ENCODE results near the gene CACNA1C. TPM values are rescaled to one million over a fixed set of nuclear protein-coding genes. Genes with fewer than 3 reads are reported as not detected.

The CACNA1C gene
- total RNA-seq, 2 experiments from 2014 or later: 0.69 to 1.4 TPM

DNA sequence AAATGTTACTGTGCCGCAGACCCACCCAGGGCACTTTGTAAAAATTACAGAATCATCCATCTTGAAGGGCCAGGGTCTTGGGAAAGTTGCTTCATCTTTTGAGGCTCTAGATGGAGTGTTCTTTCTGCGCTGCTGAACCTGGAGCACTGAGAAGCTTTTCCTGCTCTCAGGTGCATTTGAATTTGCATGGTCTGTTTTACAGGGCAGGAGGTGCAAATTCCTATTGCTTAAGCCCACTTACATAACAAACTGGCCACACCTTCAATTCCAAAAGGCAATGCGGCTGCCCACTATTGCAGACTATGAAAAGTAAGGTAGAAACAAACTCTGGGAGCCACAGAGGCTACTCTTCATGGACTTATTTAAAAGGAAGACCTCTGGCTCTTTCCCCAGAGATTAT is 254.8 kb downstream of the CACNA1C start:
- Histone ChIP-seq H4K20me1 (ENCODE audit: insufficient read depth, low read length) (no peaks in the 10 kb centered on the region), H3K79me2 (ENCODE audit: insufficient read depth, low read depth, low read length) (no peaks in the 10 kb centered on the region), H2AFZ (ENCODE audit: low read length) (peak overlapping the region; percentile 90; the same call in 1 of the 2 replicates), H3K4me3 (ENCODE audit: low read depth, low read length, poor library complexity, severe bottlenecking) (no peak overlapping the region), H3K36me3 (ENCODE audit: insufficient read depth, low read length) (no peaks in the 10 kb centered on the region; the same call in 1 of the 2 replicates), H3K4me2 (ENCODE audit: low read length) (peak overlapping the region; percentile 45; the same call in 1 of the 2 replicates), H3K4me1 (ENCODE audit: insufficient read depth, low read length, poor library complexity, severe bottlenecking) (peaks cover 27% of the 10 kb centered on the region), H3K9me2 (ENCODE audit: insufficient read depth, low read length) (no peaks in the 10 kb centered on the region), H3K9me3 (ENCODE audit: low read length) (peaks cover 6% of the 10 kb centered on the region), H3K27ac (ENCODE audit: low read depth, low read length, poor library complexity, severe bottlenecking) (no peak overlapping the region)
- ChIA-PET CTCF (ENCODE audit: unreplicated experiment) (no interaction called here), POLR2A (no interaction called here)
- TF ChIP-seq, protein P1, sequence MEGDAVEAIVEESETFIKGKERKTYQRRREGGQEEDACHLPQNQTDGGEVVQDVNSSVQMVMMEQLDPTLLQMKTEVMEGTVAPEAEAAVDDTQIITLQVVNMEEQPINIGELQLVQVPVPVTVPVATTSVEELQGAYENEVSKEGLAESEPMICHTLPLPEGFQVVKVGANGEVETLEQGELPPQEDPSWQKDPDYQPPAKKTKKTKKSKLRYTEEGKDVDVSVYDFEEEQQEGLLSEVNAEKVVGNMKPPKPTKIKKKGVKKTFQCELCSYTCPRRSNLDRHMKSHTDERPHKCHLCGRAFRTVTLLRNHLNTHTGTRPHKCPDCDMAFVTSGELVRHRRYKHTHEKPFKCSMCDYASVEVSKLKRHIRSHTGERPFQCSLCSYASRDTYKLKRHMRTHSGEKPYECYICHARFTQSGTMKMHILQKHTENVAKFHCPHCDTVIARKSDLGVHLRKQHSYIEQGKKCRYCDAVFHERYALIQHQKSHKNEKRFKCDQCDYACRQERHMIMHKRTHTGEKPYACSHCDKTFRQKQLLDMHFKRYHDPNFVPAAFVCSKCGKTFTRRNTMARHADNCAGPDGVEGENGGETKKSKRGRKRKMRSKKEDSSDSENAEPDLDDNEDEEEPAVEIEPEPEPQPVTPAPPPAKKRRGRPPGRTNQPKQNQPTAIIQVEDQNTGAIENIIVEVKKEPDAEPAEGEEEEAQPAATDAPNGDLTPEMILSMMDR (conservative IDR thresholded peaks at IDR 0.05; ENCODE audit: low read length): no peak
- no peak for TF ChIP-seq EZH2phosphoT487 (IDR thresholded peaks at IDR 0.05; ENCODE audit: borderline replicate concordance, low read depth, low read length)
- DNase-seq (ENCODE audit: low spot score): no peak
- intact Hi-C loops (cut with micrococcal nuclease; ENCODE audit: unreplicated experiment): no loop called here
- no TSS peak for BruUV-seq (replicated peaks)

DNA sequence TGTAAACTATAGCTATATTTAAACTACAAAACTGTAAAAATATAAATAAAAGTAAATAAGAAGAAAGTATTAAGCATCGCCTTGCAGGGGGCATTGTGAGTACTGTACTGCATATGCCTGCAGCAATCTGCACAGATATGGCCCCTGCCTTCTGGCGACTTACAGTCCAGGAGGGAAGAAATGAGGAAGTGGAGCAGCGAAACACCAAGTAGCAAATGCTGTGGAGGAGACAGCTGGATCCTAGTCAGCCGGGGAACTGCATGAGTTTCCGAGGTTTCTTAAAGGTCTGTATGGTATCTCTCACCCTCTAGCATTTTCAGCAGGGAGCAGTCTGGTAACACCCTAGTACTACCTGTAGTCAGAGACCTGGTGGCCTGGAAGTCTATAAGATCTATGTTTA is 256.9 kb downstream of the CACNA1C start:
- intact Hi-C loops (cut with micrococcal nuclease; ENCODE audit: unreplicated experiment): no loop called here
- ChIA-PET CTCF (ENCODE audit: unreplicated experiment) (no interaction called here), POLR2A (interaction anchor here (0.5 to 0.6 kb wide), 2 partner anchors 16 to 1974 kb away, joined by 3 to 5 read pairs; no protein-coding TSS in a partner anchor)
- Histone ChIP-seq H3K79me2 (ENCODE audit: insufficient read depth, low read depth, low read length) (no peaks in the 10 kb centered on the region), H2AFZ (ENCODE audit: low read length) (no peak overlapping the region), H3K4me3 (ENCODE audit: low read depth, low read length, poor library complexity, severe bottlenecking) (no peak overlapping the region), H3K9me3 (ENCODE audit: low read length) (peaks cover 6% of the 10 kb centered on the region), H3K27ac (ENCODE audit: low read depth, low read length, poor library complexity, severe bottlenecking) (no peak overlapping the region), H4K20me1 (ENCODE audit: insufficient read depth, low read length) (no peaks in the 10 kb centered on the region), H3K4me1 (ENCODE audit: insufficient read depth, low read length, poor library complexity, severe bottlenecking) (peaks cover 27% of the 10 kb centered on the region), H3K9me2 (ENCODE audit: insufficient read depth, low read length) (no peaks in the 10 kb centered on the region), H3K36me3 (ENCODE audit: insufficient read depth, low read length) (no peaks in the 10 kb centered on the region; the same call in 1 of the 2 replicates), H3K4me2 (ENCODE audit: low read length) (no peak overlapping the region)
- no TSS peak for BruUV-seq (replicated peaks)
- DNase-seq (ENCODE audit: low spot score): no peak
- TF ChIP-seq, protein P1 (conservative IDR thresholded peaks at IDR 0.05; ENCODE audit: low read length): no peak
- no peak for TF ChIP-seq EZH2phosphoT487 (IDR thresholded peaks at IDR 0.05; ENCODE audit: borderline replicate concordance, low read depth, low read length)

DNA sequence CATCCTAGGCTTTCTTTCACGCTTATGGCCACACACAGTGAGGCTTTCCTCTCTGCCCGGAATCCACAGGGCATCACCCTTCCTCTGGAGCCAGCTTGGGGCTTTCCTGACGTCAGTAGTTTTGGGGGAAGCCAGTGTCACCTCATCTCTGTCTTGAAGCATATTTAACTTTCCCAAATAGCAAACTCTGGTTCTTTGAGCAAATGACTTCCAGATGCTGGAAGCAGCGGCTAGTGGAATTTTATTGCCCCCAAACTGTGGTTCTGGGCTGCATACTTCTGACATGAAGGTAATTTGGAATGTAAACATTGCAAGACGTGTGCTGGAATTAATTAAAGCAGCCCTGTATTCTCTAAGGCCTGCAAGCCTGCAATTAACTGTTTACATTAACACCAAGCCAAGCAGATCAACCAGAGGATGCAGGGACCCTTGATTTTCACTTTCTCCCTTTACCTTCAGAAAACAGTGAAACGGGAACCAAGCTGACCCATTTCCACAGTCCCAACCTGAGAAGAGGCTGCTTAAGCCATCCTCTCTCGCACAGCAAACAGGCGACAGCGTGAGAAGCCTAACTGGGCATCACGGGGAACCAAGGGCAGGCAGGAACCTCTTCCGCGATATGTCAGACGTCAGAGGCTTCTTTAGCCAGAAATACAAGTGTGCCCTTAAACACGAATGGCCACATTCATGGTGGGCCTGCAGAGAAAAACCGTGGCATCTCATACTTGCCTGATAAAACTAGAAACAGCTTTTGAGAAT is 258.4 kb downstream of the CACNA1C start:
- POLR2A ChIA-PET: no interaction called here
- Histone ChIP-seq H3K79me2 (ENCODE audit: insufficient read depth, low read depth, low read length) (no peaks in the 10 kb centered on the region), H3K4me2 (ENCODE audit: low read length) (no peak overlapping the region), H3K36me3 (ENCODE audit: insufficient read depth, low read length) (no peaks in the 10 kb centered on the region; the same call in 1 of the 2 replicates), H4K20me1 (ENCODE audit: insufficient read depth, low read length) (no peaks in the 10 kb centered on the region), H3K4me1 (ENCODE audit: insufficient read depth, low read length, poor library complexity, severe bottlenecking) (peaks cover 17% of the 10 kb centered on the region), H3K9me2 (ENCODE audit: insufficient read depth, low read length) (no peaks in the 10 kb centered on the region), H2AFZ (ENCODE audit: low read length) (no peak overlapping the region), H3K4me3 (ENCODE audit: low read depth, low read length, poor library complexity, severe bottlenecking) (no peak overlapping the region), H3K27ac (ENCODE audit: low read depth, low read length, poor library complexity, severe bottlenecking) (no peak overlapping the region), H3K9me3 (ENCODE audit: low read length) (peaks cover 6% of the 10 kb centered on the region)
- intact Hi-C loops (cut with micrococcal nuclease; ENCODE audit: unreplicated experiment): no loop called here
- DNase-seq (ENCODE audit: low spot score): no peak
- no TSS peak for BruUV-seq (replicated peaks)
- CTCF ChIA-PET (ENCODE audit: unreplicated experiment): no interaction called here
- TF ChIP-seq, protein P1 (conservative IDR thresholded peaks at IDR 0.05; ENCODE audit: low read length): no peak
- no peak for TF ChIP-seq EZH2phosphoT487 (IDR thresholded peaks at IDR 0.05; ENCODE audit: borderline replicate concordance, low read depth, low read length)
